ENCODE data around the gene MAPK1IP1L. TPM values are rescaled to one million over a fixed set of nuclear protein-coding genes. Genes with fewer than 3 reads are reported as not detected.

MAPK1IP1L gene
- polyA plus RNA-seq (2013) = 125 and 127 TPM in 2 replicates

- Histone ChIP-seq H2AFZ (ENCODE audit: insufficient read depth, low read length, poor library complexity) (peak within 1 kb of the TSS; percentile 74), H3K18ac (ENCODE audit: low read length) (peak within 1 kb of the TSS; percentile 91), H3K27ac (ENCODE audit: low read depth, low read length) (peak within 1 kb of the TSS; percentile 86), H3K4ac (ENCODE audit: low read depth, low read length) (peak within 1 kb of the TSS; percentile 81), H3K9me3 (ENCODE audit: insufficient read depth, low read depth, low read length) (no peaks in the 10 kb centered on the region), H3K9ac (ENCODE audit: low read length) (peak within 1 kb of the TSS; percentile 96), H3K79me2 (ENCODE audit: control insufficient read depth, insufficient read depth, low read length, poor library complexity) (peaks cover 11% of the 10 kb centered on the region), H4K8ac (ENCODE audit: low read depth, low read length) (peak within 1 kb of the TSS; percentile 91), H3K79me1 (ENCODE audit: low read length) (peaks cover 11% of the 10 kb centered on the region), H3K23ac (ENCODE audit: low read length) (no peak within 1 kb of the TSS), H3K4me2 (ENCODE audit: low read length) (peak within 1 kb of the TSS; percentile 87), H3K36me3 (ENCODE audit: control insufficient read depth in 1 of 2, insufficient read depth in 2 of 2, low read length in 2 of 2) (peaks cover 0 to 3% of the 10 kb centered on the region in 2 experiments), H4K12ac (ENCODE audit: low read depth, low read length) (peak within 1 kb of the TSS; percentile 76), H3K27me3 (ENCODE audit: insufficient read depth, low read length) (no peaks in the 10 kb centered on the region), H2AK5ac (ENCODE audit: low read length) (peak within 1 kb of the TSS; percentile 38), H2BK120ac (ENCODE audit: insufficient read depth, low read length, poor library complexity) (peak within 1 kb of the TSS; percentile 73), H3K4me1 (ENCODE audit: control insufficient read depth in 1 of 2, insufficient read depth in 2 of 2, low read length in 2 of 2) (peaks cover 3 to 4% of the 10 kb centered on the region in 2 experiments), H3K4me3 (ENCODE audit: low read depth, low read length) (peak within 1 kb of the TSS; percentile 85), H4K91ac (ENCODE audit: low read depth, low read length) (peak within 1 kb of the TSS; percentile 93), H2BK12ac (ENCODE audit: low read length) (no peak within 1 kb of the TSS), H3K14ac (ENCODE audit: low read length) (peak within 1 kb of the TSS; percentile 89), H2BK5ac (ENCODE audit: low read depth, low read length, poor library complexity) (peak within 1 kb of the TSS; percentile 83)
- DNase-seq = peak; percentile 92 to 97
- no CpG with 5 or more reads among the region's 98 CpGs for WGBS (ENCODE audit: extremely low coverage, insufficient coverage, insufficient read length)
These were observed at the start of gene MAPK1IP1L for GRCh38 chr14:55051423-55052268. Gene MAPK1IP1L, plus strand, starts transcription at chr14:55051647. Its CDS starts 10,037 bp downstream, at chr14:55061684.

GRCh38 chr14:55005071-55005470 lies 46.4 kb upstream of the MAPK1IP1L start:
- no CpG with 5 or more reads among the region's 4 CpGs for WGBS (ENCODE audit: extremely low coverage, insufficient coverage, insufficient read length)
- H3K4me3 ChIP-seq (ENCODE audit: low read depth, low read length) = no peak overlapping the region
- no peaks in the 10 kb centered on the region for H3K4me1 ChIP-seq (ENCODE audit: control insufficient read depth in 1 of 2, insufficient read depth in 2 of 2, low read length in 2 of 2)
- H3K79me1 ChIP-seq (ENCODE audit: low read length) = no peaks in the 10 kb centered on the region
- no peak overlapping the region for H3K23ac ChIP-seq (ENCODE audit: low read length)
- no peak overlapping the region for H3K14ac ChIP-seq (ENCODE audit: low read length)
- no peak overlapping the region for H3K27ac ChIP-seq (ENCODE audit: low read depth, low read length)
- H2AK5ac ChIP-seq (ENCODE audit: low read length) = no peak overlapping the region
- H4K12ac ChIP-seq (ENCODE audit: low read depth, low read length) = no peak overlapping the region
- H3K36me3 ChIP-seq (ENCODE audit: control insufficient read depth in 1 of 2, insufficient read depth in 2 of 2, low read length in 2 of 2) = peaks cover 17 to 19% of the 10 kb centered on the region in 2 experiments
- H3K4me2 ChIP-seq (ENCODE audit: low read length) = no peak overlapping the region
- H3K4ac ChIP-seq (ENCODE audit: low read depth, low read length) = no peak overlapping the region
- DNase-seq = no peak
- H3K9me3 ChIP-seq (ENCODE audit: insufficient read depth, low read depth, low read length) = no peaks in the 10 kb centered on the region
- no peak overlapping the region for H2BK5ac ChIP-seq (ENCODE audit: low read depth, low read length, poor library complexity)
- H3K18ac ChIP-seq (ENCODE audit: low read length) = no peak overlapping the region
- H4K91ac ChIP-seq (ENCODE audit: low read depth, low read length) = no peak overlapping the region
- no peak overlapping the region for H2BK12ac ChIP-seq (ENCODE audit: low read length)
- no peak overlapping the region for H3K9ac ChIP-seq (ENCODE audit: low read length)
- H4K8ac ChIP-seq (ENCODE audit: low read depth, low read length) = no peak overlapping the region
- no peak overlapping the region for H2AFZ ChIP-seq (ENCODE audit: insufficient read depth, low read length, poor library complexity)
- H3K27me3 ChIP-seq (ENCODE audit: insufficient read depth, low read length) = no peaks in the 10 kb centered on the region
- H3K79me2 ChIP-seq (ENCODE audit: control insufficient read depth, insufficient read depth, low read length, poor library complexity) = no peaks in the 10 kb centered on the region
- H2BK120ac ChIP-seq (ENCODE audit: insufficient read depth, low read length, poor library complexity) = no peak overlapping the region

GRCh38 chr14:55015006-55015405 lies 36.4 kb upstream of the MAPK1IP1L start:
- no peak overlapping the region for H4K8ac ChIP-seq (ENCODE audit: low read depth, low read length)
- DNase-seq = no peak
- no peak overlapping the region for H3K14ac ChIP-seq (ENCODE audit: low read length)
- peaks cover 3 to 8% of the 10 kb centered on the region in 2 experiments for H3K36me3 ChIP-seq (ENCODE audit: control insufficient read depth in 1 of 2, insufficient read depth in 2 of 2, low read length in 2 of 2)
- H4K12ac ChIP-seq (ENCODE audit: low read depth, low read length) = no peak overlapping the region
- H3K79me2 ChIP-seq (ENCODE audit: control insufficient read depth, insufficient read depth, low read length, poor library complexity) = no peaks in the 10 kb centered on the region
- H3K9me3 ChIP-seq (ENCODE audit: insufficient read depth, low read depth, low read length) = no peaks in the 10 kb centered on the region
- H2BK12ac ChIP-seq (ENCODE audit: low read length) = no peak overlapping the region
- no peak overlapping the region for H3K23ac ChIP-seq (ENCODE audit: low read length)
- H3K79me1 ChIP-seq (ENCODE audit: low read length) = no peaks in the 10 kb centered on the region
- H3K4me2 ChIP-seq (ENCODE audit: low read length) = no peak overlapping the region
- no peak overlapping the region for H3K27ac ChIP-seq (ENCODE audit: low read depth, low read length)
- no CpG with 5 or more reads among the region's 2 CpGs for WGBS (ENCODE audit: extremely low coverage, insufficient coverage, insufficient read length)
- H3K9ac ChIP-seq (ENCODE audit: low read length) = no peak overlapping the region
- no peak overlapping the region for H2BK120ac ChIP-seq (ENCODE audit: insufficient read depth, low read length, poor library complexity)
- no peaks in the 10 kb centered on the region for H3K27me3 ChIP-seq (ENCODE audit: insufficient read depth, low read length)
- no peak overlapping the region for H2AFZ ChIP-seq (ENCODE audit: insufficient read depth, low read length, poor library complexity)
- no peak overlapping the region for H2BK5ac ChIP-seq (ENCODE audit: low read depth, low read length, poor library complexity)
- H3K4ac ChIP-seq (ENCODE audit: low read depth, low read length) = no peak overlapping the region
- no peak overlapping the region for H4K91ac ChIP-seq (ENCODE audit: low read depth, low read length)
- no peak overlapping the region for H2AK5ac ChIP-seq (ENCODE audit: low read length)
- H3K4me1 ChIP-seq (ENCODE audit: control insufficient read depth in 1 of 2, insufficient read depth in 2 of 2, low read length in 2 of 2) = no peaks in the 10 kb centered on the region
- no peak overlapping the region for H3K18ac ChIP-seq (ENCODE audit: low read length)
- H3K4me3 ChIP-seq (ENCODE audit: low read depth, low read length) = no peak overlapping the region

- DNase-seq = peak in 1 of 2 donors; percentile 82
- Histone ChIP-seq H2BK12ac (ENCODE audit: low read length) (no peak overlapping the region), H3K27me3 (ENCODE audit: insufficient read depth, low read length) (no peaks in the 10 kb centered on the region), H3K18ac (ENCODE audit: low read length) (no peak overlapping the region), H4K8ac (ENCODE audit: low read depth, low read length) (no peak overlapping the region), H3K4me2 (ENCODE audit: low read length) (no peak overlapping the region), H3K14ac (ENCODE audit: low read length) (no peak overlapping the region), H3K27ac (ENCODE audit: low read depth, low read length) (no peak overlapping the region), H3K9ac (ENCODE audit: low read length) (no peak overlapping the region), H3K4ac (ENCODE audit: low read depth, low read length) (no peak overlapping the region), H2AFZ (ENCODE audit: insufficient read depth, low read length, poor library complexity) (no peak overlapping the region), H4K91ac (ENCODE audit: low read depth, low read length) (no peak overlapping the region), H3K23ac (ENCODE audit: low read length) (no peak overlapping the region), H3K79me1 (ENCODE audit: low read length) (no peaks in the 10 kb centered on the region), H3K4me3 (ENCODE audit: low read depth, low read length) (no peak overlapping the region), H3K36me3 (ENCODE audit: control insufficient read depth in 1 of 2, insufficient read depth in 2 of 2, low read length in 2 of 2) (peaks cover 3 to 5% of the 10 kb centered on the region in 2 experiments), H3K4me1 (ENCODE audit: control insufficient read depth in 1 of 2, insufficient read depth in 2 of 2, low read length in 2 of 2) (no peaks in the 10 kb centered on the region), H2BK5ac (ENCODE audit: low read depth, low read length, poor library complexity) (no peak overlapping the region), H3K79me2 (ENCODE audit: control insufficient read depth, insufficient read depth, low read length, poor library complexity) (no peaks in the 10 kb centered on the region), H2AK5ac (ENCODE audit: low read length) (no peak overlapping the region), H2BK120ac (ENCODE audit: insufficient read depth, low read length, poor library complexity) (no peak overlapping the region), H4K12ac (ENCODE audit: low read depth, low read length) (no peak overlapping the region), H3K9me3 (ENCODE audit: insufficient read depth, low read depth, low read length) (no peaks in the 10 kb centered on the region)
- no CpG with 5 or more reads among the region's 2 CpGs for WGBS (ENCODE audit: extremely low coverage, insufficient coverage, insufficient read length)
These were observed 31.4 kb upstream of the MAPK1IP1L start for GRCh38 chr14:55019968-55020554.

Data from trophoblast cell (in vitro differentiated cells and primary cell).